HFF-Myc (cell line): ENCODE data around the gene ARHGEF19.

Experiments used
- DNase-seq: peaks from one replicate; pipeline ENCODE4 v3.0.0-alpha.2; 2011; ENCODE audit warnings: low read depth; ENCODE audit errors: extremely low read depth
- H3K4me3 ChIP-seq: replicated peaks from 2 replicates; pipeline ENCODE4 v1.5.1; 2011; ENCODE audit warnings: low read depth, mild to moderate bottlenecking, control low read depth, low read length
- TF ChIP-seq, protein P1 (sequence below): IDR thresholded peaks from 2 replicates; pipeline ENCODE4 v1.5.1; 2012; ENCODE audit warnings: mild to moderate bottlenecking, low read depth, low read length, control low read depth; ENCODE audit errors: missing control alignments

ARHGEF19 gene

DNA sequence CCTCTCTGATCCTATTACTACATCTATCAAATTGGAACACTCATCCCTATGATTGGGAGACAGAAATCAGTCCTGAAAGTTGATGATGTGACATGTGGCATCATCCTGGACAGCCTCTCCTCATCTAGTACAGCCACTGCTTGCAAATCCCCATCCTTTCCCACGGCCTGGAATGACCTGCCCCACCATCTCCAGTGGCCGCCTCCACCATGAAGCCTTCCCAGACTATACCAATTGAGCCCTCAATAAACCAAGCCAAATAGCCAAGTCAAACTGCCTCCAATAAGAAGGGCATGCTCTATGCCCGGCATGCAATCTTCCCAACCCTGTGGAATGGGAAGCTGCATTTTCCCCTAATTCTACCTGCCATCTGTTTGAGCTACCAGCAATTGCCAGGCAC, 561 bp upstream of the ARHGEF19 start:
- H3K4me3 ChIP-seq, result no peak overlapping the region
- TF ChIP-seq, protein P1, sequence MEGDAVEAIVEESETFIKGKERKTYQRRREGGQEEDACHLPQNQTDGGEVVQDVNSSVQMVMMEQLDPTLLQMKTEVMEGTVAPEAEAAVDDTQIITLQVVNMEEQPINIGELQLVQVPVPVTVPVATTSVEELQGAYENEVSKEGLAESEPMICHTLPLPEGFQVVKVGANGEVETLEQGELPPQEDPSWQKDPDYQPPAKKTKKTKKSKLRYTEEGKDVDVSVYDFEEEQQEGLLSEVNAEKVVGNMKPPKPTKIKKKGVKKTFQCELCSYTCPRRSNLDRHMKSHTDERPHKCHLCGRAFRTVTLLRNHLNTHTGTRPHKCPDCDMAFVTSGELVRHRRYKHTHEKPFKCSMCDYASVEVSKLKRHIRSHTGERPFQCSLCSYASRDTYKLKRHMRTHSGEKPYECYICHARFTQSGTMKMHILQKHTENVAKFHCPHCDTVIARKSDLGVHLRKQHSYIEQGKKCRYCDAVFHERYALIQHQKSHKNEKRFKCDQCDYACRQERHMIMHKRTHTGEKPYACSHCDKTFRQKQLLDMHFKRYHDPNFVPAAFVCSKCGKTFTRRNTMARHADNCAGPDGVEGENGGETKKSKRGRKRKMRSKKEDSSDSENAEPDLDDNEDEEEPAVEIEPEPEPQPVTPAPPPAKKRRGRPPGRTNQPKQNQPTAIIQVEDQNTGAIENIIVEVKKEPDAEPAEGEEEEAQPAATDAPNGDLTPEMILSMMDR, result no peak
- DNase-seq, result no peak

DNA sequence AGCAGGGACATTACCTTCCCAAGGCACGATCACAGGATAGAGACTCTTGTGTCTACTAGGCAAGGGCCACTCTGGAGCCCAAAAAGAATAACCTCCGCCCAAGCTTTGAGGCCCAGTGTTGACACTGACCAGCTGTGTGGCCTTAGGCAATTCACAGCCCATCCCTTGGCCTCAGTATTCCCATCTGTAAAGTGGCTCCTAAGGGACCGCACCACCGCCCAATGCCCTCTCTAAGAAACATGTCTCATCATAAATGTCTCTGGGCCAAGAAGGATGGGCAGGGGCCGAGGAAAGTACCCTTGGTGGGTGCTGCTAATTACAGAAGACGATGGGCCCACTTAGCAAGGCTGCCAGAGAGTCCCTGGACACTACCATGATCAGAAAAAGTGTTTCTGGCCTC, 628 bp downstream of the ARHGEF19 start:
- no peak for DNase-seq
- TF ChIP-seq, protein P1, result no peak

DNA sequence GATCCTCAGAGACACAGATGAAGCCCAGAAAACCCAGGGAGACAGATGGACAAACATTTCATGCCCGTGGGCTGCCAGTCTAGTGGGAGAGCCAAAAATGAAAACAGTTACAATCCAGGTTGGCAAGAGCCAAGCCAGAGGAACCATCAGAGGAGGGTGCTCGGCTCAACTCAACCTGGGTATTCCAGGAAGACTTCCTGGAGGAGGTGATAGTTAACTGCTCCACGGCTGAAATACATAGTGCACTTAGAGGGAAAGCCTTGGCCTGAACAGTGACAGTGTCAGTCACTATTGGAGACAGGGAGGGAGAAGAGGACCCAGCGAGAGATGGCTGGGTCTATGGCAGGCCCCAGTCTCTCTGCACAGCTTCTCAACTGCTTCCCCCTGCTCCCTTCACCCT, 1.9 kb downstream of the ARHGEF19 start:
- DNase-seq, result no peak
- H3K4me3 ChIP-seq, result no peak overlapping the region
- TF ChIP-seq, protein P1, result no peak

More for the DNA sequence above, 628 bp downstream of the ARHGEF19 start:
- no peak overlapping the region for H3K4me3 ChIP-seq

DNA sequence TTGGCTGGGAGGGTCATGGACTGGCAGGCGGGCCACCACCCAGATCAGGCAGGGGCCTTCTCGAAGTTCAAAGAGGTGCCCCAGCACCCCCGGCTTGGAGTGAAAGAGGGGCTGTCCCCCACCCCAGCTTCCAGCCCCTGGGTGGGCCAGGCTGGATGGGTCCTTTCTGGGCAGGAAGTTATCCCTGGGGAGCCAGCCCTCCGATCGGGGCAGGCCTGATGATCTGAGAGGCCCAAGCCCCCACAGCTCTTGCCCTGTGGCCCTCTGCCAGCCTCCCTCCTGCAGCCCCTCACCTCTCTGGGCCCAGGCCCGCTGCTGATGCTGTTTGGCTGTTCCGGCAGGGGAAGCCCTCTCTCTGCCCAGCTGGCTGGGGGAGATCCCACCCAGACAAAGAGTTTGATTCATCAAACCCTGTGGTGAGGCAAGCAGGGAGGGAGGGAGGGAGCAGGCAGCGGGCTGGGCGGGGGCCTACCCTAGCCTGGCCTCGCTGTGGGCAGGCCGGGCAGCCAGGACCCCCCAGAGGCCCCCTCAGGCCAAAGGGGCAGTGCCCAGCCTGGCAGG, 2.5 kb downstream of the ARHGEF19 start:
- H3K4me3 ChIP-seq, result no peak overlapping the region
- DNase-seq, result no peak
- TF ChIP-seq, protein P1, result no peak

DNA sequence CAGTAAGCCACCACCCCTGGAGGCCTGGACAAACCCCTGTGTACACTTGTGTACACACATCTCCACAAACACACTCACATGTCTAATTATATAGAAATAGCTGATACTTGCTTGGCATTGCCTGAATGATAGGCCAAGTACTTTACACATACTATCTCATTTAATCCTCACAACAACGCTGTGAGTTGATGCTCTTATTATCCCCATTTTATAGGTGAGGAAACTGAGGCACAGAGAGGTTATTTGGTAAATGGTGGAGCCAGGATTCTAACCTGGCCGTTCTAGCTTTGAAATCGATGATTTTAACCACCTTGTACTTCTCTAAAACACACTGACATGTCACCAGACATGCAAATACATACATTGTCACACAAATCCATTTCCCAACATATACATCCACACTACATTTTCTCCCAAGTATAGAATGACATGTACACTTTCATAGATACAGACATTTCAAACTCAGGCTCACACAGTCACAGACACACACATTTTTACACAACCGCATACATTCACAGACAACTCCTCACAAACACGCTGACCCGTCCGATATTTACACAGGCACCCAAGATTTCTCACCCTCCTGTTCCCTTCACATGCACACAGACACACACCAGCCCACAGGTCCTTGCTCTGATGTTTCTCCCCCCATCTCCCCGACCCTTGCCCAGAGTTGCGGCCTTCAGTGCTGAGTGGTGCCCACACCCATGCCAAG, 3.2 kb downstream of the ARHGEF19 start:
- TF ChIP-seq, protein P1, result no peak
- no peak overlapping the region for H3K4me3 ChIP-seq
- no peak for DNase-seq

DNA sequence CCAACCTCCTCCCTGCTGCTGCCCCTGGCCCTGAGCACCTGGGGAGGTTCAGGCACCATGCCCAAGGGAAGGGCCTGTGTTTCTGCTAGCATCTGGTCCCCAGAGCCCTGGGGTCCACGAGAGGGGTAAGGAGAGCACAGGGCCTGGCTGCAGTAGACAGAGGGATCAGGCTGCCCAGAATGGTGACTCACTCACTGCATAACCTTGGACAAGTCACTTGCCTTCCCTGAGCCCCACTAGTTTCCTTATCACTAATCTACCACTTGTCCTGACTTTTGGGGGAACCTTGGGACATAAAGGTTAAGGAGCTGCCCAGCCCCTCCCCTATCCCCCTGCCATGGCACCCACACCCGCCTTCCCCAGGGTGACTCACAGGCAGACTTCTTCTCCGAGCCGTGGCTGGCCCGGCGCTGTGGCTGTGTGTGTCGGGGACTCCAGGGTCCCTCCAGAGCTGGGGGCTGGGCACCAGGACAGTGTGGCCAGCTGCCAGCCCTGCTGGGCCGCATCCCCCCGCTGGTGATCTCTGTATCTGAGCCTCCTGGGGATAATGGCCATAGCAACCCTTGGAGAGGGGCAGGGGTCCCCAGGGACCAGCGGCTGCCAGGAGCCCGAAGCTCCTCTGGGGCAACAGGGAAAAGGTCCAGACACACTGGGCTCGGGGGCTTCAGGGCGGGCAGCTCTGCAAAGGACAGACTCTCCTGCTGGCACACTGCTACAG, 4.0 kb downstream of the ARHGEF19 start:
- TF ChIP-seq, protein P1, result no peak
- H3K4me3 ChIP-seq, result no peak overlapping the region
- DNase-seq, result no peak
